Left lung (tissue), 10 donors: ENCODE results near the gene PIANP. TPM values are rescaled to one million over a fixed set of nuclear protein-coding genes. Genes with fewer than 3 reads are reported as not detected.

Experiments used
- ATAC-seq: fragments of 200-7000 bp; cut with Tn5 transposase; one replicate; pipeline ENCODE4 v1.9.1; 2020; ENCODE audit warnings: moderate library complexity
- DNase-seq, 4 donors: peaks; one replicate each; pipeline ENCODE4 v3.0.0-alpha.2; 2013 to 2020
- H3K27ac ChIP-seq, 2 donors: fragments of 200-600 bp; sonication (generic) in 1 of 2; one replicate each; pipeline versions ENCODE4 v1.5.0 to v1.8.0; 2020 to 2021
- H3K27me3 ChIP-seq, 2 donors: fragments of 200-600 bp; sonication (generic) in 1 of 2; one replicate each; pipeline versions ENCODE4 v1.5.0 to v1.8.0; 2020 to 2021
- H3K36me3 ChIP-seq, 2 donors: fragments of 200-600 bp; sonication (generic) in 1 of 2; one replicate each; pipeline versions ENCODE4 v1.5.0 to v1.8.0; 2020 to 2021
- H3K4me1 ChIP-seq, 2 donors: fragments of 200-600 bp; one replicate each; pipeline ENCODE4 v1.8.0; 2021
- H3K4me3 ChIP-seq, 2 donors: fragments of 200-600 bp; sonication (generic) in 1 of 2; one replicate each; pipeline versions ENCODE4 v1.5.0 to v1.8.0; 2020 to 2021; ENCODE audit warnings: mild to moderate bottlenecking in 1 of 2
- H3K9me3 ChIP-seq, 2 donors: fragments of 200-600 bp; sonication (generic) in 1 of 2; one replicate each; pipeline versions ENCODE4 v1.5.0 to v1.8.0; 2020 to 2021
- CTCF ChIP-seq, 2 donors: fragments of 200-600 bp; sonication (generic) in 1 of 2; IDR thresholded peaks; one replicate each; pipeline versions ENCODE4 v1.5.0 to v1.8.0; 2021; ENCODE audit warnings: antibody characterized with exemption in 2 of 2
- intact Hi-C, 2 donors: fragments of 100-400 bp; cut with DNase I; formaldehyde crosslinking; loops; one replicate each; pipeline versions ENCODE4 v1.11.2 to v1.14.2; 2022
- polyA plus RNA-seq, 6 donors: library from polyadenylated mRNA; unstranded; fragments of 120-200 nt; gene quantifications; one replicate each; pipeline ENCODE4 v1.2.1, GENCODE V29; 2013; ENCODE audit not compliant: insufficient read length in 6 of 6
- total RNA-seq, 2 donors: library from RNA; stranded (reverse); fragmentation: NEBNext Ultra II Directional; extraction: Animal tissue kit (Norgen Biotek cat#: 25700); gene quantifications; one replicate each; pipeline ENCODE4 v1.2.1, GENCODE V29; 2021
- donor health status: DM: no; HTN: yes; CAD: no.
- donor health status: DM: no; HTN: no; CAD: no.

PIANP gene
- total and polyA plus RNA-seq, 8 donors, result 0.18 to 8.0 (median 5.6) TPM

GRCh38 chr12:6693832-6694355 is 6.7 kb downstream of the PIANP start:
- H3K27ac ChIP-seq, result no peak overlapping the region
- peaks cover 0 to 15% of the 10 kb centered on the region in 2 donors for H3K4me1 ChIP-seq
- no peaks in the 10 kb centered on the region for H3K36me3 ChIP-seq
- ATAC-seq (no peak), DNase-seq (no peak)
- H3K4me3 ChIP-seq, result no peak overlapping the region
- intact Hi-C loops, result loop anchor here in 1 of 2 donors (10.0 kb wide), 1 partner anchor 79 kb away; no protein-coding TSS in a partner anchor
- no peaks in the 10 kb centered on the region for H3K9me3 ChIP-seq
- H3K27me3 ChIP-seq, result peaks cover 6 to 50% of the 10 kb centered on the region in 2 donors
- TF ChIP-seq CTCF (IDR thresholded peaks at IDR 0.05), result no peak

DNA sequence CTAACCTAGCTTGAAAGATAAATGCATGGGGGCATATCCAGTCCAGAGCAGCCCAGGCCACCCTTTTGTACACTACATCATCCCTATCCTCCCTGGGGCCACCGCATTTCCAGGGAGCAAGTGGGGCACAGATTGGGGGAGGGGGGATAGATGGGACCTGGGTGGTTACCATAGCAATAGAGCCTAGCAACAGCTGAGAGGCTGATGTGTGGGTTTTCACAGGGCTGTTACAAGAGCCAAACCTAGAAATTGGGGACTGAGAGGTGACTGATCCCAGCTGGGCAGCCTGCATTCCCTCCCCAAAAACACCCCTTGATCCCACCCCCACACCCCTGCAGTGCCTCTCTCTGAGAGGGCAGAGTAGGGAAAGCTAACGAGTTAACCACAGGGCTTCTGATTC is 7.7 kb downstream of the PIANP start:
- no peak for TF ChIP-seq CTCF (IDR thresholded peaks at IDR 0.05)
- H3K36me3 ChIP-seq, result no peaks in the 10 kb centered on the region
- no peak for DNase-seq
- H3K9me3 ChIP-seq, result no peaks in the 10 kb centered on the region
- no peak overlapping the region for H3K27ac ChIP-seq
- peaks cover 0 to 22% of the 10 kb centered on the region in 2 donors for H3K4me1 ChIP-seq
- ATAC-seq, result no peak
- H3K27me3 ChIP-seq, result peaks cover 0 to 40% of the 10 kb centered on the region in 2 donors
- intact Hi-C loops, result loop anchor here in 1 of 2 donors (10.0 kb wide), 1 partner anchor 78 kb away; no protein-coding TSS in a partner anchor
- H3K4me3 ChIP-seq, result no peak overlapping the region

GRCh38 chr12:6691473-6691872 is 9.1 kb downstream of the PIANP start:
- H3K36me3 ChIP-seq, result no peaks in the 10 kb centered on the region
- peak in 1 of 4 donors; percentile 60 for DNase-seq
- peak; percentile 6 for ATAC-seq
- peak overlapping the region in 1 of 2 donors; percentile 13 for H3K27ac ChIP-seq
- peaks cover 0 to 26% of the 10 kb centered on the region in 2 donors for H3K27me3 ChIP-seq
- peaks cover 10 to 37% of the 10 kb centered on the region in 2 donors for H3K4me1 ChIP-seq
- H3K4me3 ChIP-seq, result no peak overlapping the region
- TF ChIP-seq CTCF (IDR thresholded peaks at IDR 0.05), result no peak
- intact Hi-C loops, result loop anchor here in 1 of 2 donors (10.0 kb wide), 1 partner anchor 77 kb away; no protein-coding TSS in a partner anchor
- H3K9me3 ChIP-seq, result no peaks in the 10 kb centered on the region

DNA sequence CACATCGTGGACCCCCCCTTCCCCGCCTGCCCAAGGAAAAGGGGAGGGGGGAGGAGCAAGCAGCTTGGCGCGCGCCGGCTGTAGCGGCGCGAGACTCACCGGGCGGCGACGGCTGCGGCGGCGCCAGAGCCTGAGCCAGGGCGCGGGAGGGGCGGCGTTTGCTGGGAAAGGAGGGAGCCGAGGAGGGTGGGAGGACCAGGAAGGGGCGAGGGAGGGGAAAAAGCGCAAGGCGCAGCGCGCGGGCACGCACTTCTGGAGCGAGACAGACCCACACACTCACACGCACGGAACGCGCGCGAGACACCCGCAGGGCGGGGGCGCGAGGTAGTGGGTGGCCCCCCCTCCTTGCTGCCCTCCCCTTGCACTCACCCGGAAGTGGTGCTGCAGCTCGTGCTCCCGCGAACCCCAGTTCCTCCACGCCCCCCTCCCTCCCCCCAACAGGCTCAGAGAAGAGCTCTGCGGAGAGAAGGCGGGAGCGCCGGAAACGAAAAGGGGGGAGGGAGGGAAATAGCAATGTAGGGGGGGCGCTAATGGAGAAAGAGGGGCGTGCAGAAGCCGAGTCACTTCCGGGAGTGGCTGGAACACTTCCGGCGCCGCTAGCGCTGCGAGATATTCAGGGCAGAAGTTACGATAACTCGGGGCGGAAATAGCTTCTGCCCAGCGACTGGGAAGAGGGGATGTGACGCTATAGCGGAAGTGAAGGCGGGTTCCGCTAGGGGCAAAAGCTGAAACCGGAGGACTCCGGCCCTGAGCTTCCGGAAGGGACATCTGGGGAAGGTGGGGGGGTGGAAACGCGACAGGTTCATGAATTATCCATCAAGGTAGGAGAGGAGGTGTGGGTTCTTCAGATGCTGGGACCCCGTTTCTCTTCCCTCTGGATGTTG is 11.4 kb downstream of the PIANP start, which contains the start of gene ZNF384:
Gene ZNF384 (minus strand): TSS at position 377 of the 884 bp plus-strand sequence. CDS start 9,855 bp downstream, outside the sequence.
- peak; percentile 88 for ATAC-seq
- peak; percentile 95 to 99 (median 98) for DNase-seq
- Histone ChIP-seq H3K4me1 (peaks cover 10 to 54% of the 10 kb centered on the region in 2 donors), H3K27me3 (peaks cover 0 to 5% of the 10 kb centered on the region in 2 donors), H3K27ac (peak within 1 kb of the TSS; percentile 88 to 98), H3K36me3 (peaks cover 0 to 6% of the 10 kb centered on the region in 2 donors), H3K4me3 (peak within 1 kb of the TSS; percentile 76 to 78), H3K9me3 (no peaks in the 10 kb centered on the region)
- peak in 1 of 2 donors; percentile 39 for TF ChIP-seq CTCF (IDR thresholded peaks at IDR 0.05)
- intact Hi-C loops, result no loop called here

DNA sequence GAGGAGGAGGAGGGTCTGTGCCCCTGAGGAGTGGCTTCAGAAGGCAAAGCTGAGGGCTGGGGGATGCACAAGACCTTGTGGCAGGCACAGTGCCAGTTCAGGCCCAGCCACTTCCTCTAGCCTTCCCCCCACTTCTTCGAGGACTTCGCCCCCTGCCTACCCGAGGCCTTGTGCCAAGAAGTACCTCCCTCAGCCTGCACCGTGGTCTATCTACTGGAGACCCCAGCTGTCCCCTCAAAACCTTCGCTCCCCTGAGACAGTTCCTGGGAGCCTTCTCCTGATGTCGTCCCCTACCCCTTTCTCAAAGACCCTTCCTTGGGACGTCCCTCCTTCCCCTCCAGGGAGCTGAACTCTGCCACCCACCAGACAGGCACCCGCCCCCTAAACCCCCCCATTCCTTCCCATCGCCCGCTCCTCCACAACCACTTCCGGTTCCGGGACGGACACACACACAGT is 12.0 kb downstream of the PIANP start:
- H3K4me1 ChIP-seq, result peaks cover 10 to 54% of the 10 kb centered on the region in 2 donors
- no peak for TF ChIP-seq CTCF (IDR thresholded peaks at IDR 0.05)
- intact Hi-C loops, result no loop called here
- H3K27ac ChIP-seq, result peak overlapping the region; percentile 88 to 98
- peak overlapping the region; percentile 76 to 78 for H3K4me3 ChIP-seq
- ATAC-seq, result no peak
- H3K9me3 ChIP-seq, result no peaks in the 10 kb centered on the region
- peak in 2 of 4 donors; percentile 83 to 87 for DNase-seq
- H3K27me3 ChIP-seq, result no peaks in the 10 kb centered on the region
- H3K36me3 ChIP-seq, result peaks cover 0 to 11% of the 10 kb centered on the region in 2 donors
